Adrenal gland (tissue), 12 donors: ENCODE measurements around the gene THEM5. TPM values are rescaled to one million over a fixed set of nuclear protein-coding genes. Genes with fewer than 3 reads are reported as not detected.

Source experiments
- DNase-seq, 7 donors: peaks; one replicate each; pipeline ENCODE4 v3.0.0-alpha.2; 2019 to 2020
- H3K27ac ChIP-seq, 5 donors: fragments of 200-600 bp; sonication (generic) in 4 of 5; 1 replicate in 3 of 5; 2 replicates in 2 of 5; pipeline versions ENCODE4 v1.5.1 to v1.8.0; 2016 to 2020; ENCODE audit warnings: mild to moderate bottlenecking in 1 of 5
- H3K27me3 ChIP-seq: fragments of 200-600 bp; 2 replicates; pipeline ENCODE4 v1.8.0; 2021
- H3K36me3 ChIP-seq, 2 donors: fragments of 200-600 bp; replicated peaks in 1 of 2; 1 replicate in 1 of 2; 2 replicates in 1 of 2; pipeline versions ENCODE4 v1.5.1 to v1.8.0; 2018 to 2022
- H3K4me1 ChIP-seq, 2 donors: fragments of 200-600 bp; replicated peaks in 1 of 2; 1 replicate in 1 of 2; 2 replicates in 1 of 2; pipeline versions ENCODE4 v1.5.1 to v1.8.0; 2018 to 2021
- H3K4me3 ChIP-seq, 4 donors: fragments of 200-600 bp; sonication (generic) in 3 of 4; one replicate each; pipeline ENCODE4 v1.5.1; 2016 to 2018
- H3K9me3 ChIP-seq, 3 donors: fragments of 200-600 bp; sonication (generic) in 1 of 3; replicated peaks in 1 of 3; 1 replicate in 2 of 3; 2 replicates in 1 of 3; pipeline versions ENCODE4 v1.5.1 to v1.8.0; 2016 to 2021
- CTCF ChIP-seq, 6 experiments: fragments of 450-650 bp in 4 of 6; fragments of 200-600 bp in 2 of 6; sonication (generic) in 1 of 6; IDR thresholded peaks; 1 replicate in 5 of 6; 2 replicates in 1 of 6; pipeline versions ENCODE4 v1.5.1 to v1.8.0; 2016 to 2021; ENCODE audit warnings: antibody characterized with exemption in 6 of 6, mild to moderate bottlenecking in 2 of 6, moderate library complexity in 1 of 6
- POLR2A ChIP-seq, 2 donors: fragments of 450-650 bp; IDR thresholded peaks; one replicate each; pipeline ENCODE4 v1.6.1; 2017; ENCODE audit warnings: antibody characterized with exemption in 2 of 2, mild to moderate bottlenecking in 2 of 2, moderate library complexity in 1 of 2
- WGBS, 4 donors: extraction: QIAGEN DNeasy Blood & Tissue Kit in 2 of 4; methylation state at CpG; one replicate each; pipeline versions ENCODE4 v1.1.5 to v1.1.7; 2013 to 2017; 5-methylcytosine and 5-hydroxymethylcytosine counted together
- intact Hi-C, 2 donors: fragments of 100-400 bp; cut with DNase I; formaldehyde crosslinking; loops; one replicate each; pipeline versions ENCODE4 v1.14.1 to v1.15.0; 2022 to 2023
- polyA plus RNA-seq, 3 donors: library from polyadenylated mRNA; stranded (reverse); fragments of 200-250 nt in 2 of 3; fragments of 350-450 nt in 1 of 3; fragmentation: Illumina TruSeq in 1 of 3; extraction: RNeasy Lipid Tissue Mini Kit (QIAGEN cat#74804) in 1 of 3; gene quantifications; one replicate each; pipeline ENCODE4 v1.2.3, GENCODE V29; 2013 to 2014
- total RNA-seq, 9 donors: library from RNA; depleted of rRNA in 4 of 9; stranded (reverse); fragments of >200 nt in 4 of 9; fragments of 120-200 nt in 1 of 9; fragmentation: NEBNext Ultra II Directional in 1 of 9; extraction: Animal tissue kit (Norgen Biotek cat#: 25700) in 1 of 9; gene quantifications; one replicate each; pipeline versions ENCODE4 v1.1.0 to v1.2.4, GENCODE V29; 2013 to 2023
- donor health status: healthy with polysubstance abuse.
- donor health status: Bipolar disorder and iron deficiency.
- donor health status: DM: yes; HTN: yes; CAD: no.
- donor health status: DM: no; HTN: no; CAD: no.
- donor health status: DM: no; HTN: no; CAD: no.
- donor health status: DM: yes; HTN: yes; CAD: no.

THEM5 gene
- total and polyA plus RNA-seq, 12 donors, result not detected

GRCh38 chr1:151854658-151855057, 1.1 kb upstream of the THEM5 start:
- H3K27me3 ChIP-seq, result peaks cover 4% of the 10 kb centered on the region
- intact Hi-C loops, result no loop called here
- TF ChIP-seq CTCF (IDR thresholded peaks at IDR 0.05) (no peak), POLR2A (IDR thresholded peaks at IDR 0.05) (no peak)
- no peaks in the 10 kb centered on the region for H3K36me3 ChIP-seq
- H3K4me1 ChIP-seq, result no peaks in the 10 kb centered on the region
- no peak overlapping the region for H3K4me3 ChIP-seq
- no peaks in the 10 kb centered on the region for H3K9me3 ChIP-seq
- 81 to 92% (median 84%) methylated on average over 7 of the region's 7 CpGs for WGBS, 4 donors
- H3K27ac ChIP-seq, result no peak overlapping the region
- DNase-seq, result no peak

- peaks cover 0 to 6% of the 10 kb centered on the region in 2 donors for H3K4me1 ChIP-seq
- peak in 1 of 7 donors; percentile 4 for DNase-seq
- intact Hi-C loops, result no loop called here
- WGBS, 4 donors, result 76 to 91% (median 82%) methylated on average over 2 to 4 of the region's 4 CpGs
- H3K9me3 ChIP-seq, result no peaks in the 10 kb centered on the region
- no peaks in the 10 kb centered on the region for H3K36me3 ChIP-seq
- peaks cover 4% of the 10 kb centered on the region for H3K27me3 ChIP-seq
- TF ChIP-seq CTCF (IDR thresholded peaks at IDR 0.05) (no peak), POLR2A (IDR thresholded peaks at IDR 0.05) (no peak)
- no peak overlapping the region for H3K27ac ChIP-seq
- H3K4me3 ChIP-seq, result no peak overlapping the region
These were observed 779 bp downstream of the THEM5 start for GRCh38 chr1:151852733-151853132.

- no peaks in the 10 kb centered on the region for H3K36me3 ChIP-seq
- no peak overlapping the region for H3K27ac ChIP-seq
- H3K9me3 ChIP-seq, result no peaks in the 10 kb centered on the region
- peak in 1 of 7 donors; percentile 14 for DNase-seq
- H3K27me3 ChIP-seq, result peaks cover 4% of the 10 kb centered on the region
- intact Hi-C loops, result no loop called here
- no peak overlapping the region for H3K4me3 ChIP-seq
- WGBS, 4 donors, result 70 to 82% (median 77%) methylated on average over 8 of the region's 8 CpGs
- H3K4me1 ChIP-seq, result peaks cover 0 to 6% of the 10 kb centered on the region in 2 donors
- TF ChIP-seq CTCF (IDR thresholded peaks at IDR 0.05) (no peak), POLR2A (IDR thresholded peaks at IDR 0.05) (no peak)
These were observed 1.6 kb downstream of the THEM5 start for GRCh38 chr1:151851886-151852285.

- intact Hi-C loops, result no loop called here
- Histone ChIP-seq H3K36me3 (no peaks in the 10 kb centered on the region), H3K27me3 (peaks cover 4% of the 10 kb centered on the region), H3K4me3 (no peak overlapping the region), H3K4me1 (peaks cover 0 to 6% of the 10 kb centered on the region in 2 donors), H3K9me3 (no peaks in the 10 kb centered on the region), H3K27ac (no peak overlapping the region)
- TF ChIP-seq CTCF (IDR thresholded peaks at IDR 0.05) (no peak), POLR2A (IDR thresholded peaks at IDR 0.05) (no peak)
- no peak for DNase-seq
These were observed 3.6 kb downstream of the THEM5 start for GRCh38 chr1:151849871-151850270.
